ENCODE data around the gene TDRD7. TPM values are rescaled to one million over a fixed set of nuclear protein-coding genes. Genes with fewer than 3 reads are reported as not detected.
A peak's percentile ranks its signal among the peaks of the same experiment; 100 is the strongest.

TDRD7 gene
- total RNA-seq, 2 donors from 2014 or later: 9.3 to 18.0 TPM

DNA sequence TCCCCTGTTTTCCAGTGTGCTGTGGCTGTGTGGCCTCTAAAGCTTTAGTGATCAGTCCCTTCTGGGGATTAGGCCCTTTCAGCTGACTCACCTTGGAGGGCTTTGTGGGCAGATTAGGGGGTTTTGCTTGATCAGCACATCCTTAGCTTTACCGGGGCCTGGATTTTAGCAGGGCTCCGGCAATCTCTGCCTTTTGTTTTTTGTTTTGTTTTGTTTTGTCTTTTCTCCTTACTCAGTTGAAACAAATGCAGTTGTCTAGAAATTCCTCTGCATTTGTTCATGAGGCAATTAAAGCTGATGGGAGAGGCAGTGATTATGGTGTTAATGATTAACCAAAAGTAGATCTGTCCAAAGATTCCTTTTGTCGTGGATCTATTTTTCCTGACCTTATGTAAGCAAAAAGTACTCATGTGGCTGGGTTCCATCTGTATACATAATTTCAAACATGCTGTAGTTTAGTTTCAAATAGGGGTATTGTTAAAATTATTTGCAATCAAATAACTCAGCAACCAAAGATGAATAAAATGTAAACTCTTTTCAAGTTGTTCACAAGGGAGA is 5.2 kb upstream of the TDRD7 start:
- no peak for DNase-seq (ENCODE audit: low spot score)
- 40% methylated on average over 3 of the region's 3 CpGs for WGBS
- H3K36me3 ChIP-seq: no peaks in the 10 kb centered on the region
- no peak overlapping the region for H3K27ac ChIP-seq
- no peak overlapping the region for H3K4me3 ChIP-seq
- no peak for TF ChIP-seq POLR2AphosphoS5 (IDR thresholded peaks at IDR 0.05)
- TF ChIP-seq POLR2A (IDR thresholded peaks at IDR 0.05): no peak
- TF ChIP-seq, protein P1, sequence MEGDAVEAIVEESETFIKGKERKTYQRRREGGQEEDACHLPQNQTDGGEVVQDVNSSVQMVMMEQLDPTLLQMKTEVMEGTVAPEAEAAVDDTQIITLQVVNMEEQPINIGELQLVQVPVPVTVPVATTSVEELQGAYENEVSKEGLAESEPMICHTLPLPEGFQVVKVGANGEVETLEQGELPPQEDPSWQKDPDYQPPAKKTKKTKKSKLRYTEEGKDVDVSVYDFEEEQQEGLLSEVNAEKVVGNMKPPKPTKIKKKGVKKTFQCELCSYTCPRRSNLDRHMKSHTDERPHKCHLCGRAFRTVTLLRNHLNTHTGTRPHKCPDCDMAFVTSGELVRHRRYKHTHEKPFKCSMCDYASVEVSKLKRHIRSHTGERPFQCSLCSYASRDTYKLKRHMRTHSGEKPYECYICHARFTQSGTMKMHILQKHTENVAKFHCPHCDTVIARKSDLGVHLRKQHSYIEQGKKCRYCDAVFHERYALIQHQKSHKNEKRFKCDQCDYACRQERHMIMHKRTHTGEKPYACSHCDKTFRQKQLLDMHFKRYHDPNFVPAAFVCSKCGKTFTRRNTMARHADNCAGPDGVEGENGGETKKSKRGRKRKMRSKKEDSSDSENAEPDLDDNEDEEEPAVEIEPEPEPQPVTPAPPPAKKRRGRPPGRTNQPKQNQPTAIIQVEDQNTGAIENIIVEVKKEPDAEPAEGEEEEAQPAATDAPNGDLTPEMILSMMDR (IDR thresholded peaks at IDR 0.05): no peak
- no peaks in the 10 kb centered on the region for H3K4me1 ChIP-seq (replicated peaks)
- H3K27me3 ChIP-seq (replicated peaks; ENCODE audit: insufficient read depth): no peaks in the 10 kb centered on the region
- H3K9me3 ChIP-seq: no peaks in the 10 kb centered on the region
- intact Hi-C loops (cut with DNase I): no loop called here

DNA sequence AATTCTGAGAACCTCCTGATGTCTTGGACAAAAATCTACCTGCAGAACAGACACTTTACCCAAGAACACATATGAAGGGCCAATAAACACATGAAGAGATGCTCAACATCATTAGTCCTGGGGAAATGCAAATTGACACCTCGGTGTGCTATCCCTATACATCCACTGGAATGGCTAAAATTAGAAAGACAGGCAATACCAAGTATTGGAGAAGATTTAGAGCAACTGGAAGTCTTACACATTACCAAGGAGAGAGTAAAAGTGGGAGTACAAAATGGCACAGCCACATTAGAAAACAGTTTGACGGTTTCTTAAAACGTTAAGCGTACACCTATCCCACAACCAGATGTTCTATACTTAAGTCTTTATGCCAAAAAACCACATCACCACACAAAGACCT is 3.3 kb upstream of the TDRD7 start:
- 90% methylated on average over 4 of the region's 4 CpGs for WGBS
- intact Hi-C loops (cut with DNase I): no loop called here
- H3K27ac ChIP-seq: no peak overlapping the region

GRCh38 chr9:97411440-97411788 is 482 bp upstream of the TDRD7 start:
- no peaks in the 10 kb centered on the region for H3K27me3 ChIP-seq (replicated peaks; ENCODE audit: insufficient read depth)

More for the DNA sequence above, 3.3 kb upstream of the TDRD7 start:
- no peak for DNase-seq (ENCODE audit: low spot score)
- H3K4me3 ChIP-seq: no peak overlapping the region
- no peaks in the 10 kb centered on the region for H3K9me3 ChIP-seq
- no peaks in the 10 kb centered on the region for H3K27me3 ChIP-seq (replicated peaks; ENCODE audit: insufficient read depth)
- H3K36me3 ChIP-seq: no peaks in the 10 kb centered on the region
- TF ChIP-seq POLR2A (IDR thresholded peaks at IDR 0.05): no peak
- TF ChIP-seq POLR2AphosphoS5 (IDR thresholded peaks at IDR 0.05): no peak
- TF ChIP-seq, protein P1 (IDR thresholded peaks at IDR 0.05): no peak
- H3K4me1 ChIP-seq (replicated peaks): peaks cover 6% of the 10 kb centered on the region

GRCh38 chr9:97412626-97413385 is 910 bp downstream of the TDRD7 start:
- TF ChIP-seq POLR2AphosphoS5 (IDR thresholded peaks at IDR 0.05) (no peak), POLR2A (IDR thresholded peaks at IDR 0.05) (no peak)
- TF ChIP-seq, protein P1 (IDR thresholded peaks at IDR 0.05): no peak
- Histone ChIP-seq H3K9me3 (no peaks in the 10 kb centered on the region), H3K27ac (peak overlapping the region; percentile 82 to 83), H3K36me3 (no peaks in the 10 kb centered on the region), H3K27me3 (replicated peaks; ENCODE audit: insufficient read depth) (no peaks in the 10 kb centered on the region), H3K4me1 (replicated peaks) (peaks cover 6% of the 10 kb centered on the region), H3K4me3 (peak overlapping the region; percentile 90 to 97)
- peak; percentile 12 for DNase-seq (ENCODE audit: low spot score)
- intact Hi-C loops (cut with DNase I): loop anchor here (5.0 kb wide), 2 partner anchors 184 to 204 kb away; no protein-coding TSS in a partner anchor
- WGBS: 7% methylated on average over 16 of the region's 16 CpGs

More at GRCh38 chr9:97411440-97411788, 482 bp upstream of the TDRD7 start:
- H3K9me3 ChIP-seq: no peaks in the 10 kb centered on the region
- H3K4me1 ChIP-seq (replicated peaks): peaks cover 6% of the 10 kb centered on the region
- H3K36me3 ChIP-seq: no peaks in the 10 kb centered on the region
- intact Hi-C loops (cut with DNase I): loop anchor here (5.0 kb wide), 2 partner anchors 186 to 206 kb away; no protein-coding TSS in a partner anchor
- H3K4me3 ChIP-seq: peak overlapping the region; percentile 90 to 97
- peak overlapping the region in 1 of 2 donors; percentile 83 for H3K27ac ChIP-seq
- DNase-seq (ENCODE audit: low spot score): no peak
- 14% methylated on average over 3 of the region's 3 CpGs for WGBS
- TF ChIP-seq POLR2A (IDR thresholded peaks at IDR 0.05) (no peak), POLR2AphosphoS5 (IDR thresholded peaks at IDR 0.05) (no peak)
- TF ChIP-seq, protein P1 (IDR thresholded peaks at IDR 0.05): no peak

All from prostate gland (tissue), 2 donors.